GM21381 (cell line): ENCODE data around the gene STXBP5.
"Not testable (repeated sequence)": the region's sequence is repeated elsewhere in the genome, so short reads cannot be mapped to it uniquely, and the experiment has no call there.

Experiments used
- ATAC-seq: cut with Tn5 transposase; IDR thresholded peaks from one replicate; pipeline ENCODE4 v1.9.1; 2021; ENCODE audit warnings: mild to moderate bottlenecking, moderate library complexity; ENCODE audit not compliant: unreplicated experiment

STXBP5 gene

DNA sequence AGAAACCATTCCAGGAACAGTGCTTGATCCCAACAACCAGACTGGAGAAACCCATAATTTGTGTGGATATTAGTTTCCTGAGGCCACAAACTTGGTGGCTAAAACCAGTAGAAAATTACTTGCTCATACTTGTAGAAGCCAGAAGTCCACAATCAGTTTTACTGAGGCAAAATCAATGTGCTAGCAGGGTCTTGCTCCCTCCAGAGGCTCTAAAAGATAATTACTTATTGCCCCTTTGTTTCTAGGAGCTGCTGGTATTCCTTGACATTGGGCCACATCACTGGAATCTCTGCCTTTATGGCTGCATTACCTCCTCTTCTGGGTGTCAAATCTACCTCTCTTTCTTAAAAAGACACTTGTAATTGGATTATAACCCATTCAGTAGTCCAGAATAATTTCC is 162.1 kb downstream of the STXBP5 start:
- ATAC-seq: no peak

DNA sequence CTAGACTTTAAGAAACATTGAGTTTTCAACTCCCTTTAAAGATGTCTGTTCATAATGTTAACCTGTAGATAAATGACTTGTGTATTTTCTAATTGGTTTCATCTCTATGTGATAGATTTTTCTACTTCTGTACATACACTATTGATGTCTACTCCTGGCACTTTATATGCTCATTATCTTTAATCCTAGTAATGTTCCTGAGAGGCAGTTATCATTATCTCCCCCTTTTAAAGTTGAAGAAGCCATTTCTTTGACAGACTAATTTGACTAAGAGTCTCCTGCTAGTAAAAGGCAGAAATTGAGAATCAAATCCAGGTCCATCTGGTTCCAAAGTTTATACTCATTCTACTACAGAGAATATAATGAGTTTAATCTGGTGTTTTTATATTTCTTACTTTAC is 167.1 kb downstream of the STXBP5 start:
- no peak for ATAC-seq

DNA sequence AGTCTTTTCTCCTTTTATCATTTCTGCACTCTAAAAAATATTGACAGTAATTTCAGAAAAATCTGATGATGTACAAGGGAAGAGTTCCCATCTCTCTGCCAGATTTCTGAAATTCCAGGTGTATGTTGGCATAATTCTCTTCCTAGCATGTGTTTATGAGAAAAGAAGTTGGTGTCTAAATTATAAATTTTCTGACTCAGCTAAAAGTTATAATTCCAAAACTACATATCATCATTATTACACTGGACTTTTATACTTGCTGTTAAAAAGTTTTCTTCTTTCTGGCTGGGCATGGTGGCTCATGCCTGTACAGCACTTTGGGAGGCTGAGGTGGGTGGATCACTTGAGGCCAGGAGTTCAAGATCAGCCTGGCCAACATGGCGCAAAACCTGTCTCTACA is 168.6 kb downstream of the STXBP5 start:
- no peak for ATAC-seq

DNA sequence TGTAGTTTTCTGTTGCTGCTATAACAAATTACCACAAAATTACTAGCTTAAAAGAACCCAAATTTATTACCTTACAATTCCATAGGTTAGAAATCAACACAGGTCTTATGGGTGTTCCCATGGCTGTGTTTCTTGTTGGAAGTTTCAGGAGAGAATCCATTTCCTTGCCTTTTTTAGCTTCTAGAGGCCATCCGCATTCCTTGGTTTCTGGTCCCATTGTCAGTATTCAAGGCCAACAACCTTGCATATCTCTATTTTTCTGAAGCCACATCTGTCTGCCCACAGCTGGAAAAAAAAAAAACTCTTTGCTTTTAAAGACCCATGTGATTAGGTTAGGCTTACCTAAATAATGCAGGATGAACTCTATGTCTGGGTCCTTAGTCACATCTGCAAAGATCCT is 174.6 kb downstream of the STXBP5 start:
- no peak for ATAC-seq

DNA sequence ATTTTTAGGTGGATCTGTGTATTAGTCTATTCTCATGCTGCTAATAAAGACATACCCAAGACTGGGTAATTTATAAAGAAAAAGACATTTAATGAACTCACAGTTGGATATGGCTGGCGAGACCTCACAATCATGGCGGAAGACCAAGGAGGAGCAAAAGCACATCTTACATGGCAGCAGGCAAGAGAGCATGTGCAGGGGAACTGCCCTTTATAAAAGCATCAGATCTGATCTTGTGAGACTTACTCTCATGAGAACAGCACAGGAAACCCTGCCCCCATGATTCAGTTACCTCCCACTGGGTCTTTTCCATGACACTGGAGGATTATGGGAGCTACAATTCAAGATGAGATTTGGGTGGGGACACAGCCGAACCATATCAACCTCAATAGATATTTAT is 176.6 kb downstream of the STXBP5 start:
- ATAC-seq: not testable (repeated sequence)

DNA sequence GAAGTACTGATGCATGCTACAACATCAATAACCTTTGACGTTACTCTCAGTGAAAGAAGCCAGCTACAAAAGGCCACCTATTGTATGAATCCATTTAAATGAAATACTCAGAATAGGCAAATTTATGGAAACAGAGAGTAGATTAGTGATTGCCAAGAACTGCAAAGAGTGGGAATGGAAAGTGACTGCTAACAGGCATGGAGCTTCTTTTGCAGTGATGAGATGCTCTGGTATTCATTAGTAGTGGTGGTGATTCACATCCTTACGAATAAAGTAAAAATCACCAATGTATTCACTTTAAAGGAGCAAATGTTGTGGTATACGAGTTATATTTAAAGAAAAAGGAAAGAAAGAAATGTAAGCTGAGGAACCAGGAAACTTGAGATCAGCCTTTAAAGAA is 177.5 kb downstream of the STXBP5 start:
- ATAC-seq: no peak

DNA sequence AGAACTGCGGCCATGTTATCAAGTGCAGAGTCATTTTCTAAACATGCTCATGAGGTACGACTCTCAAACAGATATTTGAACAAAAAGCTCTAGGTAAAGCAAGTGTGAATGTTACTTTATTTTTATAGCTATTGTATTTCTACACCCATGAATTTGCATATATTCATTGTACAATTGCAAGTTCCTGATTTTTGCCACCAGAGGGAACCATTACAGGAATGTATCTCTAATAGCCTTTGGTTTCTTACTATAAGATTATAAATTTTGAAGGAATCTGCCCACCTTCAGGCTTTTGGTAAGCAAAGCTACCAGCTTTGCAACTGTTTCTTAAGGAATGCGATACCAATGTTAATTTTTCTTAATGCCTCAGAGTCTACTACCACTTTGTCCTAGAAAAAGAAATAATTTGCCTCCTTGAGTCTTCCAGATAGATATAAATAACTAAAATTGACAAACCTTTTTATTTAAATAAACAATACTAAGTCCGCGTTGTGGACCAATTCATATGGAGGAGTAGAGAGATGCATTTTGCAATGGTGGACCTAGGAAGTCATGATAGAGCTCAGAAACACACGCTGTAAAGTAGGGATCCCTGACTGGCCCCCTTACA is 178.8 kb downstream of the STXBP5 start:
- no peak for ATAC-seq

DNA sequence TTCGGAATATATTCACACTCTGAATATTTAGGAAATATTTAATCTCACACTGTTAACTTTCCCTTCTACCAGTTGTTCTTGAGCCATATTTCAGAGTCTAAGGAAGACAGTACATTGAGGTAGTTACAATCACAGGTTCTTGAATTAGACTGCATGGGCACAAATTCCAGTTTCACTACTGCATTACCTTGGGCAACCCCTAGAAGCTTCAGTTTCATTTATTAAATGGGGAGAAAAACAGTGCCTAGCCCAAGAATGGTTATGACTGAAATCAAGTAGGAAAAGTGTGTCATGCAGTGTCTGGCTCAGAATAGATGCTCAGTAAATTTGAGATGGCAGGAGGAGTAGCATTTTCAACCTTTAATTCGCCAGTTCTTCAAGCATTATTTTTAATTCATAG is 179.8 kb downstream of the STXBP5 start:
- ATAC-seq: peak; percentile 48

DNA sequence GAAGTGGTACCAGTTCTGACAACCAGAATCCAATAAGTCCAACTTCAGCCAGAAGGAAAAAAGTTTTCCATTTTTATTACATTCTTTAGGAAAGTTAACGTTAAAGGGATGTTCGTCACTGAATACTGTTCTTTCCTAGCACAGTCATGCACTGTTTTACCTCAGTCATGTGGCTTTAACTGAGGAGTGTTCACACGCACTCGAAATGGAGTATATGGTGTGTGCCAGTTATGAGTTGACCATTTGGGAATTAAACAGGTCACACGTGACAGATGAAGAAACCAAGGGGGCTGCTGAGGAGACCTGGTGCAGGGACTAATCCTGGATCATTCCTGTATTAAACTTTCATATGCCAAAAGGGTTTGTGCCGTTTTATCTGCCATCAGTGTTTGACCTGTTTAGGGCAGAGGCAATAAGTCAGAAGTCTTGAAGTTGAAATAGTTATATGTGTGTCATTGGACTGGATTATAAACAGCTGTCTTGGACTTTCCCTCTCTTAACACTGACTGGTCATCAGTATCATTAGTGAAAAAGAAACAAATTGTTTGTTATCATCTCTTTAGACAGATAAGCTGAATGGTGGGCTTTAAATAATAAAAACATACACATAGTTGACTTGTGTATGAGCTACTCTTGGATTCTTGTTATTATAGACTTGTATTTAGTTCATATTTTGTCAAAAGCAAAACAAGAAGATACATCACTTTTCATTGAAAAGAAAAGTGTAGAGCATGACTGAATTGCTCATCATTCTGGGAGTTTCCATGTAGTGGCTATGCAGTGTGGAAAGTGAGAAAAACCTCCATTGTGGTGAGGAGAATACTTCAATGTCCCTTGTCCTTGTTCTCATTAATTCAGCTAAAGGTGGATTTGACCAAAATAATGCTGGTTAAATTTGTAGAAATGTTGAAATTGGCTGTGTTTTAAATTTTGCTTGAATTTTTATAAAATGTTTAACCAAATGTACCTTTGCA is 180.8 kb downstream of the STXBP5 start:
- ATAC-seq: peak; percentile 68

DNA sequence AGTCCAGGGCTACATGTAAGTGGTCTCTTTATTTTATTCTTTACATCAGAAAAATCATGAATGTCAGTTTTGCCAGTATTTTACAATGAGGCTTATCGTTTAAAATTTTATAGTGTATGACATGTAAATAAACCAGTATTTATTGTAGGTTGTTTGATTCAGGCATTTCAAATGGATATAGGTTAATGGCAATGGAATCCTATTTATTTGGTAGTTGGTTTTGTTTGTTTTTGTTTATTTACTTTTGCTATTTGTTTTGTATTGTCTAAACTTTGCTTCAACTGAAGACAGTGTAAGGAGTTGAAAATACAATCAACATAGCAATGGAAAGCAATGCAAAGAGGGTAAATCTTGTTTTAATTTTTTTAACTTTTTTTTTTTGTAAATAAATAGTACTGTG is 185.2 kb downstream of the STXBP5 start:
- ATAC-seq: no peak

DNA sequence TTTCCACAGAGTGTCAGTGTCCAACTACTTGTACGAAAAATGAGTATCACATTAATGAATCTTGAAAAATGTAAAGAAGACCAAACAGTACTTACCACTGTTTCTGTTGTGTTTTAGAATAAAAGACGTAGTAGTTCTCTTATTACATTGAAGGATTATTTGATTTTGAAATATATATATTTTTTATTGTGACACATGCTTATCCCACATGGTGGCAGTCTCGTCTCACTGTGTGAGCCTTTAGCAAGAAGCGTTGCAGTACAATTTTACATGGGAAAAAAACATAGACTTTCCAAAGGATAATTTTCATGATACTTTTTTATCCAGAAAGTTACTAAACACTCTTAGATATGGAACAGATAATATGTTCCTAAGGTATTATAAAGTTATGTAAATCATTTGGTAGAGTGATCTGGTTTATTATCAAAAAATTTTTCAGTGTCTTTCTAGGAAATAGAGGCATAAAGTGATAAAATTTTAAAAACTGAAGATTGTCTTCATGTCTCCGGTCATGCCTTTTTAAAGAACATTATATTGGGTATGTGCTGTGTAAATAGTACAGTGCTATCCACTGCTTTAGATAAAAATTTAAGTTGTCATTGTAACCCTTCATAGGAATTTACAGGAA is 186.8 kb downstream of the STXBP5 start:
- ATAC-seq: no peak

DNA sequence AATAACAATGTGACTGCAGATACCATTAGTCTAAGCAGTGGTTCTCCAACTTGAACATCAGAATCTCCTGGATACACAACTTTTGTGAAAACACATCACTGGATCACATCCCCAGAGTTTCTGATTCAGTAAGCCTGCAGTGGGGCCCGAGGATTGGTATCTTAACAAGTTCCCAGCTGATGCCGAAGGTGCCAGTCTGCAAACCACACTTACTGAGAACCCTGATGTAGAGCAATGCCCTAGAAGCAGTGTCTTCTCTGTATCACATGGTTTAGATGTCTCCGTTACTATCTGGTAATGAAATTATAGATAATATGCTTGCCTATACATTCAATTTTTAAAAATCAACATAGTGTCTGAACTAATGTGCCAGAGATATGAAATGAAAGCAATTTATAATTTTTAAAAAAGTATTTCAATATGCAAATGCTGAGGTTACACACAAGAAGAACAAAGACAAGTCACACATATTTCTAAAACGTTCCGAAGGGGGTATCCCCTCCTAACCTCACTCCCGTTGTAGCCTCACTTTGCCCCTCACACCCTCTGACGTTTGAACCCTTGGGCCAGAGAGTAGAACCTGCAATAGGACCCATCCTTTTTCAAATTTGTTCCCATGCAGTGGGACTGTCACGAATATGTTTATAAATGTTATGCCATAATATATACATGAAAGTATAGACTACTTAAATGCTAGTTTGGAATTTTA is 188.9 kb downstream of the STXBP5 start:
- ATAC-seq: no peak

DNA sequence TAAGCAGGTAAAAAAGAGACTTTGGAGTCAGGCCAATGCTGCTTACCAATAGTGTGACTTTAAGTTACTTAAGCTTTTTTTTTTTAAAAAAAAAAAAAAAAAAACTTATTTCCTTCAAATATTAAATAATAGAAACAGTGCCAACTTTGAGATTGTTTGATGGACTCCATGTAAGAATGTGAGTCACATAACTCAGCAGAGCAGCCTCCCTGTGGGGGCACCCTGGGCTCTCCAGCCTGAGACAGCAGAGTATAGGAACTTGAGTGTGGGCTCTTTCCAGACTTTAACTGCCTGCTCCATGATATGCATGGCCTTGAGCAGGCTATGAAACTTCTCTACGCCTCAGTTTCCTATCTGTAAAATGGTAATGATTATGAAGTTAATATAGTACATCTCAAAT is 190.9 kb downstream of the STXBP5 start:
- no peak for ATAC-seq

DNA sequence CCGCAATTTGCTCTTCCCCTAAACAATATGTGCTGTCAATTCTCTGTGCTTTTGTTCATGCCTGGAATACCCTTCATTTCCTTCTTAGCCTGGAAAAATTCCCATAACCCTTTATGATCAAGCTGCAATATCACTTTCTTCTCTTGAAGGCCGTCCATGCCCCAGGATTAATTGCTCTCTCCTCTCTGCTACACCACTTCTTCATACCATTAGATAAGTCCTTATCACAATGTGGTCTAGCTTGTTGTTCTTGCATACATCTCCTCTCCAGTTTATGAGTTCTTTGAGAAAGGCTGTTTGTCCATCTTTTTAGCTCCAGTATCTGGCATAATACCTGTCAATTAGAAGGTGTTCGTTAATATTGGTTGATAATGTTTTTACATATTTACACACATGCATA is 193.1 kb downstream of the STXBP5 start:
- no peak for ATAC-seq

DNA sequence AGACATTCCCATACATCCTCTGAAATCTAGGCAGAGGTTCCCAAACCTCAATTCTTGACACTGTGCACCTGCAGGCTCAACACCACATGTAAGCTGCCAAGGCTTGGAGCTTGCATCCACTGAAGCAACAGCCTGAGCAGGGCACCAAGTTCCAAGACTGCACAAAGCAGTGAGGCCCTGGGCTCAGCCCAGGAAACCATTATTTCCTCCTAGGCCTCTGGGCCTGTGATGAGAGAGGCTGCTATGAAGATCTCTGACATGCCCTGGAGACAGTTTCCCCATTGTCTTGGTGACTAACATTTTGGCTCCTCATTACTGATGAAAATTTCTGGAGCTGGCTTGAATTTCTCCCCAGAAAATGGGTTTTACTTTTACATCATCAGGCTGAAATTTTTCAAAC is 196.8 kb downstream of the STXBP5 start:
- no peak for ATAC-seq

DNA sequence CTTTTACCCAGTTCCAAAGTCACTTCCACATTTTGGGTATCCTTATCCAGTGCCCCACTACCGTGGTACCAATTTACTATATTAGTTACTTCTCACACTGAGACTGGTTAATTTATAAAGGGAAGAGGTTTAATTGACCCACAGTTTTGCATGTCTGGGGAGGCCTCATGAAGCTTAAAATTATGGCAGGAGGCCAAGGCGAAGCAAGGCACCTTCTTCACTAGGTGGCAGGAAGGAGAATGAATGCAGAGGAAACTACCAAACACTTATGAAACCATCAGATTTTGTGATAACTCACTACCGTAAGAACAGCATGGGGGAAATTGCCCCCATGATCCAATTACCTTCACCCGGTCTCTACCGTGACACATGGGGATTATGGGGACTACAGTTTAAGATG is 197.6 kb downstream of the STXBP5 start:
- no peak for ATAC-seq

DNA sequence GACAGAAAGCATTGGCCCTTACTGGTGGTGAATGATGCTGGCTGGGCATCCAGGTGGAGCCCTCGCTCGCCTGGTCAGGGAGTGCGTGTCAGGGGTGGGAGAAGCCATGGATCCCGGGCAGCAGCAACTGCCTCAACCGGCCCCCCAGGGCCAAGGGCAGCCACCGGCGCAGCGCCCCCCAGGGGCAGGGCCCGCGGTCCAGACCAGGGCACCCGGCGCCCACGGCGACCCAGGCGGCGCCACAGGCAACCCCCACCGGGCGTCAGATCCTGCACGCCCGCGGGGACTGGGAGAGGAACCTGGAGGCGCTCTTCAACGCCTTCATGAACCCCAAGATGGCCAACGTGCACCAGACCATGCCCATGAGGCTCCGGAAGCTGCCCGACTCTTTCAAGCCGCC is 202.6 kb downstream of the STXBP5 start:
- no peak for ATAC-seq

DNA sequence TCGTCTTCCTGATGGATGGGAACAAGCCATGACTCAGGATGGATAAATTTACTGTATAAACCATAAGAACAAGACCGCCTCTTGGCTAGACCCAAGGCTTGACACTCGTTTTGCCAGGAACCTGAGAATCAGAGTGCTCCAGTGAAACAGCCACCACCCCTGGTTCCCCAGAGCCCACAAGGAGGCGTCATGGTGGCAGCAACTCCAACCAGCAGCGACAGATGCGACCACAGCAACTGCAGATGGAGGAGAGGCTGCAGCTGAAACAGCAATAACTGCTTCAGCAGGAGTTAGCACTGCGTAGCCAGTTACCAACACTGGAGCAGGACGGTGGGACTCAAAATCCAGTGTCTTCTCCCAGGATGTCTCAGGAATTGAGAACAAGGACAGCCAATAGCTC is 203.4 kb downstream of the STXBP5 start:
- ATAC-seq: no peak

DNA sequence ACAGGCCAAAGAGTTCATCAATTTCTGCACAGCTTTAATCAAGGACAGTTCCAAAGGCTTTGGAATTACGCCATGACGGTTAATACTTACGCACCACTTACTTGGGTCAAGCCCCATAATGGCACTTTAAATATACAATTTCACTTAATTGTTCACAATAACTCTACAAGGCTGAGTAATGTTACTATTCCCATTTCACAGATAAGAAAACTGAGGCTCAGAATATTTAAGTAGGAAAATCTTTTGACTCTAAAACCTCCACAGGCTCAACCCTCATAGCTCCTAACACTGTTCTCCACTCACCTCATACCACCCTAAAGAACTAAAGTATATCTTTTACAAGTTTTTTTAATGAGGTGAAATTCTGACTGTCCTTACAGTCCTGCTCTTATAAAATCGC is 212.4 kb downstream of the STXBP5 start:
- ATAC-seq: no peak

DNA sequence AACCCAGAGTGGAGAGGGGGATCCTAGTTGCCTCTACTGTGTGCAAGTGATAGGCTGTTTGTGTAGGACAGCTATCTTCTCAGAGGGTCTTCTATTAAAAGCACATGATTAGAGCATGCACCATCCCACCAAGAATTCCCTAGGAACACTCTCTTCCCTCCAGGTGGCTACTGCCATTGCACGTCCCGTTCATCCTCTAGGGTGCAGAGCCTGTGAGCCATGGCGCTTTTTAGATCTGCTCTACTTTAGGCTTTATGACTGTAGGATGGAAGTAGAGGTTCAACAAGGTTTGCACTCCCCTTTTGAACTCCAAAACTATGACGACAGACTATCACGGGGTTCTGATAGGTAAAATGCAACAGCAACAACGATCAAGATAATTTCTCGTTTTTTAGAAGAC is 213.7 kb downstream of the STXBP5 start:
- ATAC-seq: no peak

DNA sequence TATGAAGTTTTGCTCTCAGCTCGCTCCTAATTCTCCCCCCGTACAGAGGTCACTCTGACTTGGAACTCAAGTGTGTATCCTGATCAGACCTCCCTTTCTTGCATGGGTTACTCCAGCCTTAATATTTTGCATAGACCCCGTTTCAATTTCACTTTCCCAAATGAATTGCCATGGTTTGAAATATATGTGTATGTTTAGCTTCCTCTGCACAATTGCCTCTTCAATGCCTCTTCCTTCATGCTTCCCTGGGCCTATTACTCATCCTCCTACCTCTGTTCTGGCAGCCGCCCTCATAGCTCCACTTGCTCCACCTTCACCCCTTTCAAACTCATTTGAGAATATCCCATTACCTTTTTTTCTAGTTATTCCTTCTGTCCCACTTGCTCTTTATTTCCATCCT is 214.3 kb downstream of the STXBP5 start:
- ATAC-seq: no peak
